HG03558 (cell line): Measurements from ENCODE around the gene TCF20.

Experiments used
- ATAC-seq: cut with Tn5 transposase; IDR thresholded peaks from one replicate; pipeline ENCODE4 v1.9.1; 2021; ENCODE audit warnings: moderate number of reproducible peaks; ENCODE audit not compliant: unreplicated experiment; ENCODE audit errors: extremely low read depth

The TCF20 gene

GRCh38 chr22:42283278-42284201 lies 13.1 kb upstream of the TCF20 start:
- no peak for ATAC-seq

DNA sequence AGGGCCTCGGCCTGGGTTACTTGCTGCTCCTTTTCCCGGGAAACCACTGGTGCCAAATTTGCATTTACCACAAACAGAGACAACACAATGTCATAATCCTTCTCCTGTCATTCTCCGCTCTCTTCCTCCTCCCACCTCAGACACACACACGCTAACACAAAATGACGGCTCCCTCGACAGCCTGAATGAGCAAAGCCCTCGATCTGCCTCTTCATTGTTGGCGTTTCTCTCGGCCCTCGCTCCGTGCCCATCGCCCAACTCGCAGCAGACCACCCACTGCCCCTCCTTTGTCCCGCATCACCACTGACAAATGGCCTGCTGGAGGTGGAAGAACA lies 12.5 kb upstream of the TCF20 start:
- ATAC-seq = no peak

- no peak for ATAC-seq
Observed at GRCh38 chr22:42282252-42282942, 11.9 kb upstream of the TCF20 start.

DNA sequence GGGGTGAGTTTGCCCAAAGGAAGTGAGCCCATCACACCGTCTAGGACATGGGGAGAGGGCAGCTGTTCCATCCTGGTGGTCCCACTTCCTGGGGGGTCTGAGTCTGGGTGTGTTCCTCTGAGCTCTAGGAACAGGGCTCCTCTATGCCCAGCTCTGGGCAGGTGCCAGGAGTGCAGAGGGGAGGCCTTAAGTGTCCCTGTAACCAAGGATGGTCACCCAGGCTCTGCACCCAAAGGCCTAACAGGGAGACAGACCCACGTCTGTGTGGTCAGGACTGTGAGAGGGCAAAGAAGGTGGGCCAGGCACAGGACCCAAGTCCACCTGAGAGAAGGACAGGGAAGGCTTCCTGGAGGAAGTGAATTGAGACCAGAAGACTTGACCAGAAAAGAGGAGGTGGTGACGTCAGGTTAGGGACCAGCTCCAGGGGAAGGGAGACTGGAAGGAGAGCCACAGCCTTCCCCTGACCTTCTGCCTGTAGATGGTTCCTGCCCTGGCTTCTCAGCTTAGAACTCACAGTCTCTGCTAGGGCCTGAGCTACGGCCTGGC lies 11.3 kb upstream of the TCF20 start:
- ATAC-seq = no peak

- no peak for ATAC-seq
Observed at GRCh38 chr22:42281284-42281683, 10.8 kb upstream of the TCF20 start.

DNA sequence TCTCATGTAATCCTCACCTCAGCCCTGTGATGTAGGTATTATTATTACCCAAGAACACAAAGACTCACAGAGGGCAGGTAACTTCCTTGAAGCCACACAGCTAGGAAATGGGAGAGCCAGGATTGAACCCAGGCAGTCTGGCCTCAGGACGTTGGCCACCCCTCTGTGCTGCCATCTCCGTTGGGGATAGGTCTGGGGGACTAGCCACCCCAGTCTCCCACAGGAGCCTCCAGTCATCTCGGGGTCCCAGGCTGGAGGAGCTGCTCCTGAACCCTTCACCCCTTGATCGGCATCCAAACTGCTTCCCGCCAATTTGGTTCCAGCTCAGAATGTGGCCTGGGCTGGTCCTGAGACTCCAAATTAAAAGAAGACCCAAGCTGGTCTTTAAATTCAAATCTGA lies 10.4 kb upstream of the TCF20 start:
- ATAC-seq = no peak

GRCh38 chr22:42280140-42280539 lies 9.7 kb upstream of the TCF20 start:
- no peak for ATAC-seq

DNA sequence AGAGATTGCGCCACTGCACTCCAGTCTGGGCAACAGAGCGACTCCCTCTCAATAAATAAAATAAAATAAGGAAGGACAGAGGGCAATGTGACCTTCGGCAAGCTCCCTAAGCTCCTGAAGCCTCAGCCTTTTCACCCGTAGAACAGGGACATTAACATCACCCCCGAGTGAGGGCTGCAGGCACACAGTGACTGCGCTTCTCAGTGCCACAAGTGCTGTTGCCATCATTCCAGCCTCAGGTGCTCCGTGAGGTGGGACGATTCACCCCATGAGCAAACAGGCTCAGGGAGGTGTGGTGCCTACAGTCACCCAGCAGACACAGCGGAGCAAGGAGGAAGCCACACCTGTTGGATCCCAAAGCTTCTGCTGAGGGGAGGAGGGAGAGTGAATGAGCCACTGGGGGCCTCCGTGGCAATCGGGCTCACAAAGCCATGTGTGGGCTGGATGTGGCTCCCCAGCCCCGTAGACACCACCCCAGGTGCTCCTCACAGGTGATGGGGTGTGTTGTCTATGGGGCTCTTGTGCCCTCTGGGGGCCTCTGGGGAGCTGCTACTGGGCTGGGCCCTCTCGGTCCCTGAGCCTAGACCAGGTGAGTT lies 9.1 kb upstream of the TCF20 start:
- ATAC-seq = no peak

DNA sequence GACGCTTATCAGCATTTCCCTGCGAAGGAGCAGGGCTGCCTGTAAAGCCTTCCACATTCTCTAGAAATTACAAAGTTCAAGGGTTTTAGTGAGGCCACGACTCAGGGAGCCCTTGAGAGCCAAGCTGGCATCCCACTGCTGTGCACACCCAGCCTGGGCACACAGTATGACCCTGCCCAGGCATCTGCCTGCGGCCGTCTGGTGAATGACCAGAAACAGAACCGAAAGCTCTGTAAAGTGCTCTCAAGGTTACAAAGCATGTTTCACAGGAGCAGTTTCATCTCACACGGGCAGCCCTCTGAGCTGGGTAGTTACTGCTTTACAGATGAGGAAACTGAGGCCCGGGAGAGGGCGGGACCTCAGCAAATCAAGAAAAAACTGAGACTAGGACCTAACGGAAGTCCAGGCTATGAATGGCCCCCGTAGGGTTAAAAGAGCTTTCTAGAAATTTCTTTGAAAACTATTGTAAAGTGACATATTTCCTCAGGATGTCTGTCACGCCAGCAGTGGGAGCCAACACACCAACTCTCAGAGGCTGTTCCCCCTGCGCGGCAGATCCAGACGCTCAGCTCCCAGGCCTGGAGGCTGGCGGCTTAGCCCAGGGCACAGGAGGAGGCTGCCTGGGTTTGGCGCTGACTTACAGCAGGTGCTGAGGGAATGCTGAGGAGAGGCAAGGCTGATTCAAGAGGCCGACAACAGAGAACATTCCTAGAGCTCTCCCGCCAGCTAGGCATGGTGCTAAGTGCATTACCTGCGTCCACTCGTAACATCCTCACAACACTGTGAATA lies 7.7 kb upstream of the TCF20 start:
- ATAC-seq = no peak

GRCh38 chr22:42277232-42277753 lies 6.8 kb upstream of the TCF20 start:
- ATAC-seq = no peak

- no peak for ATAC-seq
Observed at GRCh38 chr22:42275970-42276369, 5.5 kb upstream of the TCF20 start.

- ATAC-seq = no peak
Observed at GRCh38 chr22:42275176-42275575, 4.7 kb upstream of the TCF20 start.

DNA sequence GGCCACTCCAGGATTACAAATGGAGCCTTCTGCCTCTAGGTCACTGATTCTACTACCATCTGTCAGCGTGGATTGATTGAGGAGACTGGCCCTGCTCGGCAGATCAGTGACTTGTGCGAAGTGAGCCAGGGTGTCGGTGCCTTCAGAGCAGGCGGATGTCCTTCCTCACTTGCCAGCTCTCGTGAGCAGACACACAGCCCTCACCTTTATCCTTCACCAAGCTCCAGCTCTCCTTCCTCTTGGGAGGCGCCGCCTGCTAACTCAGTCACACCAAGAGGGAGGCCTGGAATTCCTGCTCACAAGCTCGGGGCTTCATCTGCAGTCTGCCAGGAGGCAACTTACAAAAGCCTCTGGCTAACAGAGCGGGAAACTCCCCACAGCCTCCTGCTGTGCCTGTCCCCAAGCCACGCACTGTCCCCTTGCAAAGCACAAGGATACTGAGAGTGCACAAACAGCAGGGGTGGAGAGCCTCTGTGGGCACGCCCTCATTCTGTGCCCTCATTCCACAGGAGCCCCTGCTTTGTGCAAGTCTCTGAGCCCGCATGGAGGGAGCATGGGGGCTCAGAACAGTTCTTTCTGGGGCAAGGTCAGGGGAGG lies 3.5 kb upstream of the TCF20 start:
- ATAC-seq = no peak

GRCh38 chr22:42272431-42272999 lies 2.1 kb upstream of the TCF20 start:
- no peak for ATAC-seq

DNA sequence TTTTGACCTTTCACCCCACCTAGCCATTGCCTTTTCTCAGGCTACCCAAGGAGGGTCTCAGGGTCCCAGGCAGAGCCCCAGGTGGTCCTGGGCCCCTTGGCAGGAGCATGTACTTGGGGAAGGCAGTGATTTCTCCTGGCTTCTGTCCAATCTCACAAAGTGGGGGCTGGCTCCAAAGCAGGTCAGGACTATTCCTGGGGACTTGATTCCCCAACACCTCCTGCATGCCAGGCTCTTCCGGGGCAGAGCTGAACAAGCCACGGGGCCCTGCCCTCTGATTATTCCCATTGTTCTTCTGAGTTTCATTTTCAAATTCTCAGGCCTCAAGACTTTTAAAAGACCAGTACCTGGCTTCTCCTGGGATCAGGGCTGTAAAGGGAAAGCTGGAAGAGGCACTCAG lies 1.5 kb upstream of the TCF20 start:
- ATAC-seq = no peak

GRCh38 chr22:42271191-42271813 lies 849 bp upstream of the TCF20 start:
- ATAC-seq = no peak

DNA sequence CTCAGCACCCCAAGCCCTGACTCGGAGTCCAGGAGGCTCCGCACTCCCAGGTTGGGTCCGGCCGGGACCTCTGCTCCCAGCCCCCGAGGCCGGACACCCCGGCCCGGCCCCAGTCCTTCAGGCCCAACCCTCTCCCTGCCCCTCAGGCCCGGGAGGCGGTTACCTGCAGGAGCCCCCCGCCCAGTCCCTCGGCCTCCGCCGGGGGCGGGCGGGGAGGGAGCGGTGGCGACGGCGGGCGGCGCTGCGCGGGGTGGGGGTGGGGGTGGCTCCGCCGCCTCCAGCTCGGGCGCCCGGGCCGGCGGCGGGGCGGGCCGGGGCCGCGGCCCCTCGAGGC lies 310 bp downstream of the TCF20 start:
- ATAC-seq = no peak

DNA sequence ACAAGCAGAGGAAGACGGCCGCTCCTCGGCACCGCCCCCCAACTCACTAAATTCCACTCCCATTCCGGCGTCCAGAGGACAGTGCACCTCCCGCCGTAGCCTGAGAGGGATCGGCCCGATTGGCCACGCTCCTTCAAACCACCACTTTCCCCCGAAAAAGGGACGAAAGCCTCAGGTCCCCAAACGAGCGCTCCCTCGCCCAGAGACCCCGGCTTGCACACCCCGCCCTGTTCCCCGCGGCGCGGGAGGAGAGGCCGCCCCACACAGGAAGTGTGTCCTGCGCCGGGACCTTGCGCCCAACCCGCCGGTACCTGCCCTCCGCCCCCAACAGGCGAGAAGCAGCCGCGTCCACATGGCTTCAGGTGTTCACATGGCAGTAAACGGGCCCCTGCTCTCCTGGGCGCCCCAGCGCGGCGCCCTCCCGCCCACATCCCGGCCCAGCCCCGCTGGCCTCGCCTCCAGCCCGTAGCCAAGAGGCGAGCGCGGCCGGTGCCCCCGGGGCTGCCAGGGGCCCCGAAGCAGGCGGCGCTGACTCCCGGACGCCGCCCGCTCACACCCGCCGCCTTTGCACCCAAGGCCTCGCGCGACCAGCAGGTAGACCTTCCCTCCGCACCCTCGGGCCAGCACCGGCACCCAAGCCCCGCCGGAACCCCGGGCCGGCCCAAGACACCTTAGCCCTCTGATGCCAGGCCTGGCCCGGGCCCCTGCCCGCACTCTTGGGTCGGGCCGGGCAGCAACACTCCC lies 849 bp downstream of the TCF20 start:
- ATAC-seq = no peak
